HG03469 (cell line): ENCODE measurements around the gene KATNAL1.
A peak's percentile ranks its signal among the peaks of the same experiment; 100 is the strongest.

Experiments
- ATAC-seq: cut with Tn5 transposase; IDR thresholded peaks from one replicate; pipeline ENCODE4 v1.9.1; 2021; ENCODE audit warnings: mild to moderate bottlenecking, moderate library complexity, moderate number of reproducible peaks; ENCODE audit not compliant: unreplicated experiment

The KATNAL1 gene

GRCh38 chr13:30307194-30307970 is at the start of gene KATNAL1:
TSS of gene KATNAL1 (minus strand) at chr13:30307551. CDS start at chr13:30283777, 23,774 bp downstream.
- peak; percentile 26 for ATAC-seq

GRCh38 chr13:30355839-30356238 is 48.5 kb upstream of the KATNAL1 start:
- no peak for ATAC-seq

- ATAC-seq = no peak
These were observed 48.0 kb upstream of the KATNAL1 start for GRCh38 chr13:30355384-30355699.

- ATAC-seq = no peak
These were observed 47.4 kb upstream of the KATNAL1 start for GRCh38 chr13:30354493-30355383.

- no peak for ATAC-seq
These were observed 46.3 kb upstream of the KATNAL1 start for GRCh38 chr13:30353471-30354215.

- no peak for ATAC-seq
These were observed 45.7 kb upstream of the KATNAL1 start for GRCh38 chr13:30353060-30353459.

GRCh38 chr13:30352121-30352520 is 44.8 kb upstream of the KATNAL1 start:
- ATAC-seq = no peak

GRCh38 chr13:30346789-30347167 is 39.4 kb upstream of the KATNAL1 start:
- peak; percentile 11 for ATAC-seq

GRCh38 chr13:30346153-30346788 is 38.9 kb upstream of the KATNAL1 start:
- ATAC-seq = peak; percentile 63

GRCh38 chr13:30345426-30346100 is 38.2 kb upstream of the KATNAL1 start:
- no peak for ATAC-seq

GRCh38 chr13:30341815-30342570 is 34.6 kb upstream of the KATNAL1 start:
- ATAC-seq = no peak

GRCh38 chr13:30340331-30341250 is 33.2 kb upstream of the KATNAL1 start:
- ATAC-seq = no peak

- ATAC-seq = no peak
These were observed 32.5 kb upstream of the KATNAL1 start for GRCh38 chr13:30339738-30340330.

GRCh38 chr13:30338952-30339351 is 31.6 kb upstream of the KATNAL1 start:
- ATAC-seq = no peak

GRCh38 chr13:30338331-30338851 is 31.0 kb upstream of the KATNAL1 start:
- no peak for ATAC-seq

- ATAC-seq = no peak
These were observed 29.8 kb upstream of the KATNAL1 start for GRCh38 chr13:30337061-30337610.

- no peak for ATAC-seq
These were observed 27.5 kb upstream of the KATNAL1 start for GRCh38 chr13:30334663-30335386.
